ENCODE results near the gene VARS2.

Gene VARS2

GRCh38 chr6:30893666-30894065, 20.4 kb upstream of the VARS2 start:
- no peak for TF ChIP-seq CTCF (IDR thresholded peaks at IDR 0.05; ENCODE audit: low read depth, low read length)
- TF ChIP-seq POLR2A (IDR thresholded peaks at IDR 0.05; ENCODE audit: extremely low read depth, insufficient read length): no peak
- no peak for TF ChIP-seq MAX (IDR thresholded peaks at IDR 0.05; ENCODE audit: low read depth, low read length)
- TF ChIP-seq MYC (IDR thresholded peaks at IDR 0.05; ENCODE audit: low read depth, low read length): no peak
- H3K4me3 ChIP-seq (ENCODE audit: low read depth, low read length): no peak overlapping the region
- no peak for DNase-seq (ENCODE audit: low read depth)

- TF ChIP-seq CTCF (IDR thresholded peaks at IDR 0.05; ENCODE audit: low read depth, low read length) (no peak), MYC (IDR thresholded peaks at IDR 0.05; ENCODE audit: low read depth, low read length) (no peak), MAX (IDR thresholded peaks at IDR 0.05; ENCODE audit: low read depth, low read length) (no peak)
- no peak for DNase-seq (ENCODE audit: low read depth)
- no peak overlapping the region for H3K4me3 ChIP-seq (ENCODE audit: low read depth, low read length)
These were observed 19.7 kb upstream of the VARS2 start for GRCh38 chr6:30894381-30894780.

- no peak overlapping the region for H3K4me3 ChIP-seq (ENCODE audit: low read depth, low read length)
- TF ChIP-seq MAX (IDR thresholded peaks at IDR 0.05; ENCODE audit: low read depth, low read length): no peak
- no peak for TF ChIP-seq POLR2A (IDR thresholded peaks at IDR 0.05; ENCODE audit: extremely low read depth, insufficient read length)
- TF ChIP-seq CTCF (IDR thresholded peaks at IDR 0.05; ENCODE audit: low read depth, low read length): no peak
- no peak for TF ChIP-seq MYC (IDR thresholded peaks at IDR 0.05; ENCODE audit: low read depth, low read length)
- DNase-seq (ENCODE audit: low read depth): no peak
These were observed 19.1 kb upstream of the VARS2 start for GRCh38 chr6:30894935-30895334.

GRCh38 chr6:30895343-30895742, 18.7 kb upstream of the VARS2 start:
- no peak for DNase-seq (ENCODE audit: low read depth)
- TF ChIP-seq CTCF (IDR thresholded peaks at IDR 0.05; ENCODE audit: low read depth, low read length) (no peak), MYC (IDR thresholded peaks at IDR 0.05; ENCODE audit: low read depth, low read length) (no peak), MAX (IDR thresholded peaks at IDR 0.05; ENCODE audit: low read depth, low read length) (no peak), POLR2A (IDR thresholded peaks at IDR 0.05; ENCODE audit: extremely low read depth, insufficient read length) (no peak)
- no peak overlapping the region for H3K4me3 ChIP-seq (ENCODE audit: low read depth, low read length)

- H3K4me3 ChIP-seq (ENCODE audit: low read depth, low read length): no peak overlapping the region
- TF ChIP-seq CTCF (IDR thresholded peaks at IDR 0.05; ENCODE audit: low read depth, low read length) (no peak), MAX (IDR thresholded peaks at IDR 0.05; ENCODE audit: low read depth, low read length) (no peak), POLR2A (IDR thresholded peaks at IDR 0.05; ENCODE audit: extremely low read depth, insufficient read length) (no peak), MYC (IDR thresholded peaks at IDR 0.05; ENCODE audit: low read depth, low read length) (no peak)
- DNase-seq (ENCODE audit: low read depth): no peak
These were observed 17.5 kb upstream of the VARS2 start for GRCh38 chr6:30896541-30896940.

- H3K4me3 ChIP-seq (ENCODE audit: low read depth, low read length): no peak overlapping the region
- no peak for TF ChIP-seq CTCF (IDR thresholded peaks at IDR 0.05; ENCODE audit: low read depth, low read length)
- TF ChIP-seq MYC (IDR thresholded peaks at IDR 0.05; ENCODE audit: low read depth, low read length): no peak
- DNase-seq (ENCODE audit: low read depth): no peak
These were observed 16.2 kb upstream of the VARS2 start for GRCh38 chr6:30897882-30898281.

Data from NB4 (cell line).